ENCODE results near the gene CEP83. TPM values are rescaled to one million over a fixed set of nuclear protein-coding genes. Genes with fewer than 3 reads are reported as not detected.

CEP83 gene
- total and polyA plus RNA-seq, 9 of the 15 experiments (the other 6 are each of a cell fraction or from before 2014, with no cell fraction given), result 5.3 to 40.5 (median 31.3) TPM

GRCh38 chr12:94285943-94286582, 173.6 kb downstream of the CEP83 start (continued):
- TF ChIP-seq IRF9 (tag; IDR thresholded peaks at IDR 0.05) (no peak), HDAC8 (tag; IDR thresholded peaks at IDR 0.05) (no peak), SMARCA5 (IDR thresholded peaks at IDR 0.05) (no peak), CAMTA2 (CRISPR knock-in tag; conservative IDR thresholded peaks at IDR 0.05) (no peak), ATF3 (IDR thresholded peaks at IDR 0.05) (no peak), ATF3 (CRISPR knock-in tag; conservative IDR thresholded peaks at IDR 0.05) (no peak), NEUROD1 (IDR thresholded peaks at IDR 0.05; ENCODE audit: borderline replicate concordance, low read depth, low read length, partially characterized antibody) (no peak), SIRT6 (IDR thresholded peaks at IDR 0.05; ENCODE audit: low read depth, low read length) (no peak), SAFB (IDR thresholded peaks at IDR 0.05; ENCODE audit: borderline replicate concordance, low read depth, low read length) (no peak), MTA2 (IDR thresholded peaks at IDR 0.05; ENCODE audit: low read depth) (no peak), FOXK2 (conservative IDR thresholded peaks at IDR 0.05 in 1 of 2, IDR thresholded peaks at IDR 0.05 in 1 of 2; ENCODE audit: low read depth in 2 of 2) (no peak), ILF3 (IDR thresholded peaks at IDR 0.05; ENCODE audit: borderline replicate concordance) (no peak), L3MBTL2 (IDR thresholded peaks at IDR 0.05) (no peak), ZBED1 (IDR thresholded peaks at IDR 0.05) (no peak), PCBP2 (IDR thresholded peaks at IDR 0.05; ENCODE audit: low read depth, low read length, poor library complexity, severe bottlenecking) (no peak), ETS2 (tag; IDR thresholded peaks at IDR 0.05; ENCODE audit: borderline replicate concordance, poor library complexity, severe bottlenecking) (no peak), HSF4 (CRISPR knock-in tag; IDR thresholded peaks at IDR 0.05; ENCODE audit: borderline replicate concordance) (no peak), MCM7 (IDR thresholded peaks at IDR 0.05) (no peak), HLTF (IDR thresholded peaks at IDR 0.05) (no peak), ZC3H4 (CRISPR knock-in tag; IDR thresholded peaks at IDR 0.05; ENCODE audit: borderline replicate concordance) (no peak), ZNF766 (CRISPR knock-in tag; conservative IDR thresholded peaks at IDR 0.05) (no peak), ZNF232 (CRISPR knock-in tag; IDR thresholded peaks at IDR 0.05) (no peak), RFX7 (CRISPR knock-in tag; IDR thresholded peaks at IDR 0.05) (no peak), TFAM (CRISPR knock-in tag; conservative IDR thresholded peaks at IDR 0.05) (no peak), CCNT2 (IDR thresholded peaks at IDR 0.05; ENCODE audit: borderline replicate concordance, extremely low read depth, insufficient read length, low read depth, low read length) (no peak), MEIS2 (IDR thresholded peaks at IDR 0.05; ENCODE audit: partially characterized antibody) (peak; percentile 92), ZHX1 (conservative IDR thresholded peaks at IDR 0.05; ENCODE audit: low read length) (no peak)

Data from K562 (cell line).